OCI-LY1 (cell line): Measurements from ENCODE around the gene SUSD1.

Source experiments
- CTCF ChIP-seq: fragments of 200-600 bp; sonication (generic), shearing (Covaris generic); IDR thresholded peaks from 2 replicates; pipeline ENCODE4 v1.5.1; 2017; ENCODE audit warnings: mild to moderate bottlenecking, antibody characterized with exemption, low read length, moderate library complexity, mixed read lengths
- EZH2 ChIP-seq: fragments of 200-600 bp; sonication (generic), shearing (Covaris generic); IDR thresholded peaks from 2 replicates; pipeline ENCODE4 v1.8.0; 2017; ENCODE audit warnings: borderline replicate concordance, mixed run types, mild to moderate bottlenecking, antibody characterized with exemption, low read length, moderate library complexity, mixed read lengths

- TF ChIP-seq CTCF (no peak), EZH2 (no peak)
Measured at GRCh38 chr9:112035166-112035826, 139.8 kb downstream of the SUSD1 start.
